Hematopoietic multipotent progenitor cell treated with erythropoietin and hydrocortisone succinate and interleukin-3 and kit ligand, for 4 days (in vitro differentiated cells): ENCODE data around the gene INSC.

Experiments
- DNase-seq: peaks from one replicate; pipeline ENCODE4 v3.0.0-alpha.2; 2015

Gene INSC

DNA sequence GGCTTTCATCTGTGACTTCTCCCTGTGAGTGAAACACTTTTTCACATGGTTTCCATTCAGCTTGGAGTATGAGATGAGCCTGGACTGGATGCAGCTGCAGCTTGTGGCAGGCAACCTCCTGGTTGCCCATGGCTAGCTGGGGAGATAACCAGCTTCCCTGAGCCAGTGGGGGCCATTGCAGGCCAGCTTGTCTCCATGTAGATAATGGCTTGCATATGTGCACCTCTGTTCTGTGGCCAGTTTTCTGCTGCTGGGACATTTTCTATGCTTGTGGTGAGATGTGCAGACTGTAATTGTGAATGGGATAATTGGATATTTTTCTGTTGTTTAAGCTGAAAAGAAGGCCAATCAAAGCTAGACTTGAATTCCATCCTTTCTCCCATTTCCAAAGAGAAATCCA lies 38.5 kb downstream of the INSC start:
- no peak for DNase-seq

DNA sequence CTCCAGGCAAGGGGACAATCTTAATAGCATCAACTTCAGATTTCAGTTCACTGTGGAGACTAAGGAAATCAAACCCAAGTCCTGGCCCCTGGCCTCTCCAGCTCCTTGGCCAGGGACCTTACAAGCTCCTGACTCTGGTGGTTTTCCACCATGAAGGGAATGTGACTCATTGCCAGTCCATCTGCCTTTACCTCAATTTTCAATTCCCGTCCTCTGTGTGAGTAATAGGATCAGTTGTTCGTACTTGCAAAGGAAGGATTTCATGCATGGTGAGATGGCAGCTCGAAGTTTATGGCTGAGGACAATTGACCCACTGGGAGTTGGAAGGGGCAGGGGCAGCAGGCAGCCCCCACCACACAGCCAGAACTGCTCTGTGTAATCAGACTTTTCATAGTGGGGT lies 42.5 kb downstream of the INSC start:
- no peak for DNase-seq

DNA sequence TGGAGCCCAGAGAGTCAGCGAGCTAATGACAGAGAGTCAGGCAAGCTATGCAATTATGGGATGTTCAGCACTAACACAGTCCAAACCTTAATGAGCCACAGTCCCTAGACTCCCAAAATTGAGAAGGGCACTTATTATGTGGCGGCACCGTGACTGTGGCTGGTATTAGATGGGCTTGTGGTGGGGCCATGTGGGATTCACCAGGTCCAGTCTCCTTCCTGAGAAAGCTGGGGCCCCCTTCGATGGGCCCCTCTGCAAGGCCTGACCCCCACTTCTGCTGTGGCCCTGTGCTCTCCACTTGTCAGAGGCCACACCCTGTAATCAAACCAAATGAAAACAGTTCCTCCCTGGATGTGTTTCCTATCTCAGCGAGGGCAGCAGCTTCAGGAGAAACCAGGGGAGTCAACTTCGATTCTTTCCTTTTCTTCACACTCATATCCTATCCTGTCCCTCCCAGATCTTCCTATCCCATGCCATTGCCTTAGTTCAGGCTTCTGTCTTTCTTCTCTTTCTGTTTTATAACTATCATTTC lies 42.9 kb downstream of the INSC start:
- no peak for DNase-seq

DNA sequence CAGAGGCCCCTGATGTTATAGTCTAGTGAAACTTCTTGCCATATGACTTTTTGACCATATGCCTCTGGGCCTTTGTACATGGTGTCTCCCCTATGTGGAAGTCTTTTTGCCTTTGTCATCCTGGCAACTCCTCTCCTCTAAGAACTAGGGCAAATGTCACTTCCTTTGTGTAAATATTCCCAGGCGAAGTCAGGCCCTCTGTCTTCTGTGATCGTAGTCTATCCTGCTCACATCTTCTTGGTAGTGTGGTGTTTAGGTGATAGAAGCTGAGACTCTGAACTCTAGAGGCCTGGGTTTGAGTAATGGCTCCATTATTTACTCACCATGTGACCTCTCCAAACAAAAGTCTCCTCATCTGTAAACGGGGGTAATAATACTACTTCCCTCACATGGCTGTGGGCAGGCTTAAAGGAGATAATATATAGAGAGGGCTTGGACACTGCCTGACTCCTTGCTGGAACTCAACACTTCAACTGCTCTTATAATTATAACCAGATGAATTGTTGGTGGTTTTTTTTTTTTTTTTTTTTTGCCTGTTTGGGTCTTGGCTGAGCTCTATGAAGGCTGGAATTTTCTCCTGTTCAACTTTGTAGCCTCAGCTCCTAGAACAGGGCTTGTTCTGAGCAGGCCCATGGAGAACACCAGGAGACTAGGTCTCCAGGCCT lies 43.8 kb downstream of the INSC start:
- DNase-seq: no peak

DNA sequence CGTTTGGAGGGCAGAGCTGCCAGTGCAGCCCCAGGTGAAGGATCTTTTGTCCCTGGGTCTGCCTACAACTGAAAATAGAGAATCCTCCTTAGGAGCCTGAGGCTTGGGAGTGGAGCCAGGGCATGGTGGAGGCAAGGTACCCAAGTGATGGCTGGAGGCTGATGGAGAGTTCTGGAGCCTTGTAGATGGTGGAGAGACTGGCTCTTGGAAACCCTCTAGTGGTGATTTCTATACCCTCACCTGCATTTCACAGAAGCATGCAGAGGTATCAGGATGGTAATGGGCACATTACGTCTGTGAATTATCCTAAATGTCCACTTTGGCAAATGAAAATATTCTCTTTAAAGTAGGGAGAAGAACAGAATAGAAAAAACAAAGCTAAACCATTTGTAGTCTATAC lies 44.4 kb downstream of the INSC start:
- DNase-seq: peak; percentile 50

DNA sequence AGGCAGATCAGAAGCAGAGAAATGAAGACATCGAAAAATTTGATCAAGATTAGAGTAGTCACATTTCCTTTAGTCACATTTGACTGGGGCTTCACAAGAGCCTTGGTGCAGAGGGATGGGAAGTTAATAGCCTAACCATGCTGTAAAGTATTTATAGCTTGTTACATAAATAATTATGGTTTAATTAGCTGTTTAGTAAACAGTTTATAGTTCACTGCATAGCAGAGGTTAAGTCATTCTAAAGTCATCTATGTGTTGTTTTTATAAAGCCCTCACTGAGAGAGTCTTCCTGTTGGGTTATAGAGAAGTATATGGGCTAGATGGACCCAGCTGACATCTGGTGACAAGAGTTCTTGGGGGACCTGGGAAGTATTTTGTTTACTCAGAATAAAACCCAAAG lies 47.1 kb downstream of the INSC start:
- no peak for DNase-seq

DNA sequence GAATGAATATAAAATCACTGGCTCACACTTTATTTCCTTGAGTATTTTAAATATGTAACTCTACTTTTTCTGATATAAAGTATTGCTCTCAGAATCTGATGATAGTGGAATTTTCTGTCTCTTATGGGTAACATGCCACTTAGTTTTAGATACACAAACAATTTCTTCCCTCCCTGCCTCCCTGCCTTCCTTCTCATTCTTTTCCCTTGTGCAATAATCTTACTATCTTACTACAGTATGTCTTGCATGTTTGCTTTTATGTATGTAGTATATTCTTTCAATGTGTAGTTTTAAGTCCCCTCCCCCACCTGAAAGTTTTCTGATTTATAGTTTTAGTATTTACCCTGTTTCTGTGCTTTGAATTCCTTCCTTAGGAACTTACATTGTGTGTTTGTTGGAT lies 48.4 kb downstream of the INSC start:
- no peak for DNase-seq

DNA sequence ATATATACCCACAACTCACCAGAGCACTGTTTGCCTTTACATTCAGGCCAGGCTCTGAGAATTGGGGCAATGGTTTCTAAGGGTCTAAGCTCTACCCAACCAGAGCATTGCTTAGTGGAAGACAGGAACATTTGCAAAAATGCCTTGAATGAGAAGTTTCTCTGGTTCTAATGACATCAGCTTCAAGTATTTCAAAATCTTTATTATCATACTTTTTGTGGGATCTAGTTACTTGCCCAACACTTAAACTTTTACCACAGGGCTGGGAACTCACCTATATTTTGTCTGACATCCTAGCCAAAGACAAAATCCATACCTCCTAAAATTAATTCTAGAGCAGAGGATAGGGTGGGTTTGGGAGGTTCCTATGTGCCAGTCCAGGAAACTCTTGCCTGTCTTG lies 51.5 kb downstream of the INSC start:
- DNase-seq: no peak

DNA sequence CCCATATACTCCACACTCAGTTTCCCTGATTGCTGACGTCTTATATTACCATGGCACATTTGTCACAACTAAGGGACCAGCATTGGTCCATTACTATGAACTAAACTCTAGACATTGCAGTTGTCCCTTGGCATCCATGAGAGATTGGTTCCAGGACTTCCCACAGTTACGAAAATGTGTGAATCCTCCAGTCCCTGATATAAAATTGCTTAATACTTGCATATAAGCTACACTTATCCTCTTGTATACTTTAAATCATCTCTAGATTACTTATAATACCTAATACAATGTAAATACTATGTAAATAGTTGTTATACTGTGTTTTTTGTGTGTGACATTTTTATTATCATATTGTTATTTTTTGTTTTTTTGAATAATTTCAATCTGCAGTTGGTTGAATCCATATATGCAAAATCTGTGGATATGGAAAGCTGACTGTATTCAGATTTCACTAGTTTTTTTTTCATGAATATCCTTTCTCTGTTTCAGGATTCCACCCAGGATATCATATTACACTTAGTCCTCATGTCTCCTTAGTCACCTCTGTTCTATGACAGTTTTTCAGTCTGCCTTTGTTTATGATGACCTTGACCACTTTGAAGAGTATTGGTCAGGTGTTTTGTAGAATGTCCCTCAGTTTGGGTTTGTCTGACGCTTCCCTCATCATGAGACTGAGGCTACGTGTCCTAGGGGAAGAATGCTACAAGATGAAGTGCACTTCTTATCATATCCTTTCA lies 55.3 kb downstream of the INSC start:
- no peak for DNase-seq

DNA sequence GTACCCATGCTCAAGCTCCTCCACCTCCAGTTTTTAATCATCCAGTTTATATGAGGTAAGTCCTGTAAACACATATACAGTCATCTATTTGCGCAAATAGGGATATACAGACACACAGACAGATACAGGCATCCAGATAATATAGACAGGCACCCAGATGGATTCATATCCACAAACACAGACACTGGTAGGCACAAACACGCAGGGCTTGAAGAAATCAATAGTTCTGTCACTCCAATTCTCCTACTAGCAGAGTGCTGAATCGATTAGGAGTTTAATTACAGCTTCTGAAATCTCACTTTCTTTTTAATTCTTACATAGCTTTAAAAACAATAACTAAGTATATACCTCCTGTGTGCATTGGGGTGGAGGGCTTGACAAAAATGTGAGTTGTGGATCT lies 56.0 kb downstream of the INSC start:
- no peak for DNase-seq

DNA sequence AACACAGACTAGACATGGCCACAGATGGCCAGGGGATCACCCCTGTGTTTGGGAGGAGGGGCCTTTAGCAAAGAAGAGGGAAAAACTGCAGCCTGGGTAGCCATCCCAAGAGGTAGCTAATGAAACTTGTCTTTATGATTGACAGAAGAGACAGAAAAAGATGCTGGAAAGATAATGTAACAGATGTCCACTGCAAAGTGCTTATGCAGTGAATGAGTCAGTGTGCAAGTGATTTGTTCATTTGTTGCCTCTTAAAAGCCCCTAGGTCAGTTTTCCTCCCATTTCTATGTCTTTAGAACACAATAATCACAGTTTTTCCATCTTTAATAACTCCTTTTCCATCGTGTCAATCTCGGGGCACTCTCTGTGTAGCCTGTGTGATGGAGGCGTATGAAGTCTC lies 57.2 kb downstream of the INSC start:
- DNase-seq: no peak

DNA sequence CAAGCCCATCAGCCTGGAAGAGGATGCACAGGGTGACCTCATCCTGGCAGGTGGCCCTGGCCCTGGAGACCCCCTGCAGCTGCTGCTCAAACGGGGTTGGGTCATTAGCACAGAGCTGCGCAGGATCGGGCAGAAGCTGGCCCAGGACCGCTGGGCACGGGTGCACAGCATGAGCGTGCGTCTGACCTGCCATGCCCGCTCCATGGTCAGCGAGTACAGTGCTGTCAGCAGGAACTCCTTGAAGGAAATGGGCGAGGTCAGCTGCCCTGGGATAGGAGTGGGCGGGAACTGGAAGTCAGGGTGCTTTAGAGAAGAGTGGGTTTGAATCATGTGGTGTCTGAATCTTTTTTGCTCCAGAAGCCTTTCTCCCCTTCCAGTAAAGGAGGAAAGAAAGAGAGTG lies 61.1 kb downstream of the INSC start:
- no peak for DNase-seq

DNA sequence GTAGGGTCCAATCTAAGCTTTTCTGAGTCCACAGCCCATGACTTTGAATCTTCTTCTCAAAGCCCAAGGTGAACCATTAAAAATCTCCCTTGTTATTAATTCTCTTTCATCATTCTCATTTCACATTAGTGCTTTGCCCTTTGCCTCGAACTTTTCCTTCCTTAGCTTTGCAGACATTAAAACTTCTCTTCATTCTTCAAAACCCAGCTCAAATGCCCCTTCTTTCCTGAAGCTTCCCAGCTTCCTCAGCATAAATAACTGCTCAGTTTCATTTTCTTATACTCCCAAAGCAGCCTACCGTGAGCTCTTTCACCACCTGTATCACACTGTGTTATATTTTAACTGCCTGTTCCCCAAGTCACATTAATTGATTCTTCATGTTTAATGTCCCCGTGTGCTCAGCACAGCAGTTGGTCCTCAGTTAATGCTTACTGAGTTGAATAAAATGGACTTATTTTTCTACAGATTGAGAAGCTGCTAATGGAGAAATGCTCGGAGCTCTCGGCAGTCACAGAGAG lies 62.0 kb downstream of the INSC start:
- DNase-seq: no peak

DNA sequence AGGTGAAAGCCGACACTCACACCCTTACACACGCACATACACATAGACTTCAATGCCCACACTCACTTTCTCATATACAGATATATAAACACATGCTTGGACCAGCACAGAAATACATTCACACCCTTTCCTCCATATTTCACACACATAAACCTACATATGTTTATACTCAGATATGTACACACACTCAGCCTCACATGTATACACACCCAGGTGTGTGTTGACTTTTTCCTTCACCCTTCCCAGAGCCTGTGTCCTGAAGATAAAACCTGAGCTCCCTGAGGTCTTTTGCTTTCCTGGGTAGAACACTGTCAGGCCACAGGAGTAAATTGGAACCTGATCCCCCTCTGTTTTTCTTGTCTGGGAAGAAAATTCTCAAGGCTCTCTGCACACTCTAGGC lies 62.8 kb downstream of the INSC start:
- no peak for DNase-seq

DNA sequence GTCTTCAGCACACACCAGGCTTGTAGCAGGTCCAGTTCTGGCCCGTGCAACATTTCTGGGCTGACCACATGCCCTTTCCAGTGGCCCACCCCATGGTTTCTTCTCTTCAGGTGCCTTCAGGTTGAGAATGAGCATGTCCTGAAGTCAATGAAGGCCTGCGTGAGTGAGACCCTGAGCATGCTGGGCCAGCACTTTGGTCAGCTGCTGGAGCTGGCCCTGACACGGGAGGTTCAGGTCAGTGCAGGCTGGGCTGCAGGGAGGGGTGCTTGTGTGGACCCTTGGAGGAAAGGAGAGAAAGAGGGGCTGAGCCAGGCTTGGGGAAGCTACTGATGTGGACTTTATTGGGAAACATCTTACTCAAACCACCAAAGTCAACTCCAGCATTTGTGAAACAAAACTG lies 63.5 kb downstream of the INSC start:
- peak; percentile 13 for DNase-seq

DNA sequence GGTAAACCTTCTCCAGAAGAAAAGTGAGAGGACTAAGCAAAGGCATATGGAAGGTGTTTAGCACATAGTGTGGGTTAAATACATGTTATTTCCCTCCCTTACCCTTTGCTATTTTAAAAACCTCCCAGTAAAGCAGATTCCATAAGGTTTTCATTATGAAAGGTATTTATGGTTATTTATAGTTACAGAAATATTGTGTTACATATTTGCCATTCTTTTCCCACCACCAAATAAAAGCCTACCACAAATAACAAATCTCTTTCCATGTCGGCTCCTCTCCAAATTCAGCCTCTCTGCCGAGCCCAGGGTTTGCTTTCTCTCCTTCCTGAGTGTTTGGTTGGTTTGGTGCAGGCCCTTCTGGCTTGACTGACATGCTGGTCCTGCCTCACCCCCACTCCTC lies 64.4 kb downstream of the INSC start:
- DNase-seq: no peak

DNA sequence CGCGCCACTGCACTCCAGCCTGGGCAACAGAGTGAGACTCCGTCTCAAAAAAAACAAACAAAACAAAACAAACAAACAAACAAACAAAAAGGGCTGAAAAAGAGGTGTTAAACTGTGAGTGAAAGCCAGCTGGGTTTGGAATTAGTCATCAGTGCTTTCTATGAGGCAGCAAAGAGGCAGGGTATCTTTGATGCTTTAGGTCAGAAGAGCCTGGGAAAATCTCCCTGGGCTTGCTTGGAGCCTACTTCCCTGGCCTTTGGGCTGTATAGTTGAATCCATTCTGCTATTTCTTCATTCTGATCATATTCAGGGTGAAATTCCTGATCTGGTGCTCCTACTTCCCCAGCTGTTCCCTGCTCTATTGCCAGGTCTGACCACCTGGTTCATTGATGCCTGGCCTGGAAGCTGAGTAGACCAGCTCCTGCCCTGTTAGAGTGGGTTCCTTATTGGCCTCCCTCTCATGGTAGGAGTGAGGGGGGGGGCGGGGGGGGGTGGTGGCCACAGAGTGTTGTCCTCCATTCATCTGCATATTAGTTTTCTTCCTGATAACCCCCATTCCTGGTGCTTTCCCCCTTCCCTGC lies 65.6 kb downstream of the INSC start:
- no peak for DNase-seq

DNA sequence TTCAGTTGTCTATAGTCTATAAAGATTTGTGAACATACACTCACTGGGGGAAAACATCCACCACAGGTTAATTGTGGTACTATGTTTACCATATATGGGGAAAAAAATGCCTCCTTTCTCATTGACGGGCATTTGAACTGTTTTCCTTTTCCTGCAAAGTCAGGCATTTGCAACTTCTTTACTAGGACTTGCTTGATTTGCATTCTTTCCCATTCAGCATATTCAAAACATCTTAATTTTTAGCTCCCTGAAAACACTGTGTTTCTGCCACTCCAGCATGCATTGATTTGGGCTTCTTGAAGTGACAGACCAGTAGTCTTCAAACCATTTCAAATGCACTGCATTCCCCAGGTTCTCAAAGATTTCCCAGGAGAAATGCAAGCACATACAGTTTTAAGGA lies 67.6 kb downstream of the INSC start:
- no peak for DNase-seq

DNA sequence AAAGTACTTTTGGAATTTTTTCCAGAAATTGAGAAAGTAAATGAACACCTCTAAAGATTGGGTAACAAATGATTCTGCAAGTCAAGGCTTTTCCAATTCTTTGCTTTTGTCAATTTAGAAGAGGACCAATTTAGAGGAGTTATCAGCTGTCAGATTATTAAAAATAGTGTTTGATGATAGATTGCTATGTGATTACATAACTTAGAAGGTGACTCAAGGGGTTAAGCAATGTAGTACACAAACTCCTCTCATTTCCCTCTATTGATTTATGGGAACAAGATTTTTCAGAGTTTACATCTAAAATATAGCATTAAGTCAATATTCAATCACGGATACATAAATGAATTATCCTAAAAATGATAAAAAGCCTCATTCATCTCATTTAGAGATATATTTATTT lies 70.3 kb downstream of the INSC start:
- no peak for DNase-seq

DNA sequence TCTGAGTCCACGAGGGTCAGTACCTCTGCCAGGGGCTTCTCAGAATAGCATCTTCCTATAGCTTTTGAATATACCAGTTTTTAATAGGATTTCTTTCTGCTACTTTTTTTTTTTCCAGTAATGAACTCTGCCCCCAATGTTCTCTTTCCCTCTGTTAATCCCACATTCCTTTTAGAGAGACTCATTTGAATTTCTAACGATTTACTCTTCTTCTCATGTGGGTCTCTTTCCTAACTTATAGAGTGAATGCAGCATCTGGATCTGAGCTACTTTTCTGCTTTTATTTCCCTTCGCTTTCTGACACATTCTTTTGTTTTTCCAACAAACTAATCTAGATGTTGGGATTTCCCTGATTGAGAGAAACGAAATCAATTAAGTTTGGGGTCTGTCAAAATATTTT lies 71.4 kb downstream of the INSC start:
- DNase-seq: no peak

DNA sequence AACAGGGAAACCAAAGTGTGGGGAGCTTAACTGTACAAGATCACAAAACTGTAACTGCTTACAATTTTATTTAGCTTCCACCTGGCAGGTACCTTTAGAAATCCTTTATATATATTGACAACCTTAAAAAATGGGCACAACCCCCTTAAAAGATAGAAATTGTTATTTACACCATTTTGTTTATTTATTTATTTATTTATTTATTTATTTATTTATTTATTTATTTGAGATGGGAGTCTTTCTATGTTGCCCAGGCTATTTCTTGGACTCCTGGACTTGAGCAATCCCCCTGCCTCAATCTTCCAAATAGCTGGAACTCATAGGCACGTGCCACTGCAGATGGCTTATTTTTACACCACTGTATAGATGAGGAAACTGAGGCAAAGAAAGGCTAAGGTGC lies 74.5 kb downstream of the INSC start:
- DNase-seq: no peak

DNA sequence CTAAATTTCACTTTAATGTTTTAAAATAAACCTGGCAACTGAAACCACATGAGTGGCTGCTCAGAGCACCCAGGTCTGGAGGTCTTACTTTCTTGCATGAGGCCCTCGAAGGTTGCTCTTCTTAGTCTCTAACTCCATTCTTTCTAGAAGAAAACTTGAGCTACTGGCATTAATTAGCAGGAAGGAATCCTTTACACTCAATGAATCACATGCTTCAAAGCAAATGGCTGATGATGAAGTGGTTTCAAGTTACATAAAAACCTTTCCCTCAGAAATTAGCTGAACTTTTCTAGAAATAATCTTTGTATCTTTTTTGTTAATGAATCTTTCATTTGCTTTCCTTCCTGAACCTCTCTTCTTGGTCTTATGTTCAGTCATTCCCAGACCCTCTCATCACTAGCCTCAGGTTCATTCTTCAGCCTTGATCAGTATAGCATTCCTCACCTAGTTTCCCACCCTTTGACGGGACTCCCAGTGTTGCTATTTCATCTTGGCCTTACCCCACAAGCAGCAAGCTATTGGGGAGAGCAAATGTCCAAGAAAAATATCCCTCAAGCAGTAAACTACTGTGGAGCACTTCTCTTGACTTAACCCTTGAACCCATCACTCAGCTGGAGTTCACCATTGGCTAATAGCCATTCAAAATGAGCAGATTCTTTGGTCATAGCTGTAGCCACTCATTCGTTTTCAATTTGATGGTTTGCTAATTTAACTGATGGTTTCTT lies 75.1 kb downstream of the INSC start:
- DNase-seq: no peak

DNA sequence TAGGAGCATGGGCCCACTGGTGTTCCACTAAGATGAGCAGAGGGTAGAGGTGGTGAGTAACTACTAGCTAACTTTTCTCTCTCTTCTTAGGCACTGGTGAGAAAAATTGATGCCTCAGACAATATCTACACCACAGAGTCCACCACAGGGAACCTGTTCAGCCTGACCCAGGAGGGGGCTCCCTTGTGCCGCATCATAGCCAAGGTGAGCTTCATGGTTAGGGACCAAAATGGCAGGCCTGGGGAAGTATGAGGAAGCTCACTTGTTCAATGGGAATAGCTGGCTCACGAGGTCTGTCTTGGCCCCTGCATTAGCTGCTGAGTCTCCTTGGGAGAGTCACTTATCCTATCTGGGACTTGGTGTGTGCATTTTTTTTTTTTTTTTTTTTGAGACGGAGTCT lies 75.9 kb downstream of the INSC start:
- no peak for DNase-seq
